ENCODE data around the gene CAMTA2.

DNA sequence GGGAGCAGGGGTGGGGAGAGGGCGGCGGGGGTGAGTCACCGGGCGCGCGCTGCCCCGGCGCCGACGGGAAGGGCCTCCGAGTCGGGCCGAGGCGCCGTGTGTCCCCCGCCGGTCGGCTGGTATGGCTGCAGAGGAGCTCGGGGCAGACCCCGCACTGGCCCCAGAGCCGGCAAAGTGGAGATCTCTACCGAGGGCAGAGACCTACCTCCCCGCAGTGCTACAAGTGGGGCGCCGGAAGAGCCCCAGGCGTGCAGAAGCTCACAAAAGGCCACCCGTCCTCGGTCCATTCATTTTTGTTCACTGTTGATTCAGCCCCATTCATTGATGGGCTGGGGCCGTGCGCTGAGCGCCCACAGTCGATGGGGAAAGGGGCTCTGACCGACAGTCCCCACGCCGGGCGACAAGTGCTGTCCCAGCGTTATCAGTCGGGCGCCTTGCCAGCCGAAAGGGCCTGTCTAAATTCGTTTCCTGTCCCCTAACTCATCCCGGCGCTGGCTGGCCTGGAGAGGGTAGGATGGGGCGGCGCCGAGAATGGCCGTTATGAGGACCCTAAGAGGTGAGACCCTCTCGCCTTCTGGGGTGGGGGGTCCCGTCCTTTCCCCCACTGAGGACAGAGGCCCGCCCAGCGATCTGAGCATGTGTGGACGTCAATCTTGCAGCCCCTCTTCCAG lies 37.3 kb downstream of the CAMTA2 start:
- TF ChIP-seq, protein P1, sequence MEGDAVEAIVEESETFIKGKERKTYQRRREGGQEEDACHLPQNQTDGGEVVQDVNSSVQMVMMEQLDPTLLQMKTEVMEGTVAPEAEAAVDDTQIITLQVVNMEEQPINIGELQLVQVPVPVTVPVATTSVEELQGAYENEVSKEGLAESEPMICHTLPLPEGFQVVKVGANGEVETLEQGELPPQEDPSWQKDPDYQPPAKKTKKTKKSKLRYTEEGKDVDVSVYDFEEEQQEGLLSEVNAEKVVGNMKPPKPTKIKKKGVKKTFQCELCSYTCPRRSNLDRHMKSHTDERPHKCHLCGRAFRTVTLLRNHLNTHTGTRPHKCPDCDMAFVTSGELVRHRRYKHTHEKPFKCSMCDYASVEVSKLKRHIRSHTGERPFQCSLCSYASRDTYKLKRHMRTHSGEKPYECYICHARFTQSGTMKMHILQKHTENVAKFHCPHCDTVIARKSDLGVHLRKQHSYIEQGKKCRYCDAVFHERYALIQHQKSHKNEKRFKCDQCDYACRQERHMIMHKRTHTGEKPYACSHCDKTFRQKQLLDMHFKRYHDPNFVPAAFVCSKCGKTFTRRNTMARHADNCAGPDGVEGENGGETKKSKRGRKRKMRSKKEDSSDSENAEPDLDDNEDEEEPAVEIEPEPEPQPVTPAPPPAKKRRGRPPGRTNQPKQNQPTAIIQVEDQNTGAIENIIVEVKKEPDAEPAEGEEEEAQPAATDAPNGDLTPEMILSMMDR (IDR thresholded peaks at IDR 0.05), result no peak
- TF ChIP-seq POLR2A (IDR thresholded peaks at IDR 0.05), result peak in 1 of 2 donors; percentile 38

All from Peyer's patch (tissue), 4 donors.